ENCODE results near the gene TMTC1. TPM values are rescaled to one million over a fixed set of nuclear protein-coding genes. Genes with fewer than 3 reads are reported as not detected.
"Not testable (repeated sequence)": the region's sequence is repeated elsewhere in the genome, so short reads cannot be mapped to it uniquely, and the experiment has no call there.

Gene TMTC1
- total RNA-seq, 1 donor from 2014 or later = 40.4 TPM

- no peak for DNase-seq
These were observed 217.3 kb downstream of the TMTC1 start for GRCh38 chr12:29566441-29566840.

- DNase-seq = no peak
These were observed 218.0 kb downstream of the TMTC1 start for GRCh38 chr12:29565727-29566126.

- DNase-seq = no peak
These were observed 218.8 kb downstream of the TMTC1 start for GRCh38 chr12:29564925-29565324.

GRCh38 chr12:29563636-29564035 is 220.1 kb downstream of the TMTC1 start:
- DNase-seq = no peak

GRCh38 chr12:29563071-29563470 is 220.7 kb downstream of the TMTC1 start:
- DNase-seq = no peak

- no peak for DNase-seq
These were observed 221.5 kb downstream of the TMTC1 start for GRCh38 chr12:29562110-29562804.

GRCh38 chr12:29561664-29562071 is 222.1 kb downstream of the TMTC1 start:
- no peak for DNase-seq

GRCh38 chr12:29559198-29559597 is 224.5 kb downstream of the TMTC1 start:
- no peak for DNase-seq

- no peak for DNase-seq
These were observed 227.4 kb downstream of the TMTC1 start for GRCh38 chr12:29556363-29556762.

- not testable (repeated sequence) for DNase-seq
These were observed 228.3 kb downstream of the TMTC1 start for GRCh38 chr12:29555451-29555850.

- DNase-seq = no peak
These were observed 230.6 kb downstream of the TMTC1 start for GRCh38 chr12:29552994-29553748.

- DNase-seq = no peak
These were observed 231.3 kb downstream of the TMTC1 start for GRCh38 chr12:29552324-29552927.

- no peak for DNase-seq
These were observed 231.9 kb downstream of the TMTC1 start for GRCh38 chr12:29551812-29552211.

- no peak for DNase-seq
These were observed 235.9 kb downstream of the TMTC1 start for GRCh38 chr12:29547864-29548263.

GRCh38 chr12:29547151-29547632 is 236.6 kb downstream of the TMTC1 start:
- no peak for DNase-seq

- DNase-seq = no peak
These were observed 237.7 kb downstream of the TMTC1 start for GRCh38 chr12:29546000-29546399.

- DNase-seq = no peak
These were observed 238.7 kb downstream of the TMTC1 start for GRCh38 chr12:29545102-29545467.

GRCh38 chr12:29544428-29545101 is 239.2 kb downstream of the TMTC1 start:
- no peak for DNase-seq

GRCh38 chr12:29543036-29543435 is 240.7 kb downstream of the TMTC1 start:
- DNase-seq = no peak

GRCh38 chr12:29537298-29537697 is 246.4 kb downstream of the TMTC1 start:
- DNase-seq = no peak

- no peak for DNase-seq
These were observed 248.8 kb downstream of the TMTC1 start for GRCh38 chr12:29534935-29535334.

- no peak for DNase-seq
These were observed 249.8 kb downstream of the TMTC1 start for GRCh38 chr12:29533815-29534489.

Data from occipital lobe (tissue), 2 donors.